Uterus (tissue), 4 donors: ENCODE data around the gene DRC3. TPM values are rescaled to one million over a fixed set of nuclear protein-coding genes. Genes with fewer than 3 reads are reported as not detected.

Source experiments
- DNase-seq, 2 donors: peaks; one replicate each; pipeline ENCODE4 v3.0.0-alpha.2; 2019 to 2020
- H3K27ac ChIP-seq, 2 donors: fragments of 200-600 bp; sonication (generic); 1 replicate in 1 of 2; 2 replicates in 1 of 2; pipeline ENCODE4 v1.5.1; 2016 to 2018
- H3K27me3 ChIP-seq, 2 donors: fragments of 200-600 bp; sonication (generic); one replicate each; pipeline ENCODE4 v1.5.1; 2018 to 2019; ENCODE audit warnings: control low read depth in 1 of 2
- H3K36me3 ChIP-seq, 2 donors: fragments of 200-600 bp; sonication (generic); one replicate each; pipeline ENCODE4 v1.5.1; 2019; ENCODE audit warnings: control low read depth in 1 of 2
- H3K4me1 ChIP-seq, 2 donors: fragments of 200-600 bp; sonication (generic); one replicate each; pipeline ENCODE4 v1.5.1; 2018 to 2019; ENCODE audit warnings: control low read depth in 1 of 2
- H3K4me3 ChIP-seq, 2 donors: fragments of 200-600 bp; sonication (generic); 1 replicate in 1 of 2; 2 replicates in 1 of 2; pipeline ENCODE4 v1.5.1; 2018 to 2019; ENCODE audit warnings: mild to moderate bottlenecking in 1 of 2
- H3K9me3 ChIP-seq, 2 donors: fragments of 200-600 bp; sonication (generic); one replicate each; pipeline ENCODE4 v1.5.1; 2019; ENCODE audit warnings: control low read depth in 1 of 2
- CTCF ChIP-seq, 4 experiments: fragments of 200-600 bp in 2 of 4; fragments of 450-650 bp in 2 of 4; sonication (generic) in 2 of 4; IDR thresholded peaks; one replicate each; pipeline ENCODE4 v1.5.1; 2016 to 2019; ENCODE audit warnings: antibody characterized with exemption in 4 of 4, mild to moderate bottlenecking in 2 of 4, moderate library complexity in 1 of 4
- POLR2A ChIP-seq, 2 donors: fragments of 450-650 bp; IDR thresholded peaks; one replicate each; pipeline ENCODE4 v1.6.1; 2016; ENCODE audit warnings: antibody characterized with exemption in 2 of 2, mild to moderate bottlenecking in 1 of 2, moderate library complexity in 1 of 2
- intact Hi-C: fragments of 100-400 bp; cut with DNase I; formaldehyde crosslinking; loops from one replicate; pipeline ENCODE4 v1.15.1; 2023; ENCODE audit warnings: low total_unique reads
- total RNA-seq, 4 donors: library from RNA; depleted of rRNA in 3 of 4; stranded (reverse); fragments of >200 nt in 3 of 4; gene quantifications; one replicate each; pipeline versions ENCODE4 v1.1.0 to v1.2.4, GENCODE V29; 2014 to 2023
- donor health status: DM: yes; HTN: yes; CAD: no.

The DRC3 gene
- total RNA-seq, 4 donors from 2014 or later: 7.7 to 18.5 (median 13.6) TPM

- no peaks in the 10 kb centered on the region for H3K27me3 ChIP-seq
- no peak overlapping the region for H3K4me3 ChIP-seq
- DNase-seq: no peak
- no peak overlapping the region for H3K27ac ChIP-seq
- TF ChIP-seq POLR2A (IDR thresholded peaks at IDR 0.05): no peak
- no peak for TF ChIP-seq CTCF (IDR thresholded peaks at IDR 0.05)
- intact Hi-C loops: no loop called here
- no peaks in the 10 kb centered on the region for H3K9me3 ChIP-seq
- H3K36me3 ChIP-seq: no peaks in the 10 kb centered on the region
- peaks cover 0 to 6% of the 10 kb centered on the region in 2 donors for H3K4me1 ChIP-seq
These were observed 2.8 kb downstream of the DRC3 start for GRCh38 chr17:17975436-17975835.

DNA sequence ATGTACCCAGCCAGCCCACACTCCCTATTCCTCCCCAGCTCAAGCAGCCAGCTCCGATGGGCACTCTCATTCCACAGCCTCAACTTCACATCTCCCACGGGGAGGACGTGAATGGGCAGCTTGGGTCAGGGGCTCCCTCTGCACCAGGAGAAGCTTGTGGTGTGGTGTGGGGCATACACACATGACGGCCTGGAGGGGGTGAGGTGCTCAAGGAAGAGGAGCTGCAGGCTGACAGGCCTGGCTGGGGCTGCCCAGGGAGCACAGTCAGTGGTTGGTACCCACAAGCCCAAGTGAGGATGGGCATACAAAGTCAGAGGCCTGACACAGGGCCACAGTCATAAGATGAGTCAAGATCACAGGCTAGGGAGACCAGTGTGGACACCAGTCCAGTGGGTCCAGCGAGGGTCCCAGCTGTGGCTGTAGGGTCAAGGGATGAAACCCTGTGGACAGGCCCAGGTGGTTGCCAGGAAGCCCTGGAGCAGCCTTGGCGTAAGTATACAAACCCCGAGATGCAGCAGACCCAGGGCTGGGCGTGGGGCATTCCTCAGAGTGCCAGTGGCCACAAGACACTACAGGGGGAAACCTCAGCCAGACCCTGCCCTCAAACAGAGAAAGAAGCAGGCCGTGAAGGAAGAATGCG is 4.4 kb downstream of the DRC3 start:
- Histone ChIP-seq H3K9me3 (no peaks in the 10 kb centered on the region), H3K36me3 (no peaks in the 10 kb centered on the region), H3K4me1 (no peaks in the 10 kb centered on the region), H3K27me3 (no peaks in the 10 kb centered on the region), H3K27ac (no peak overlapping the region), H3K4me3 (no peak overlapping the region)
- TF ChIP-seq POLR2A (IDR thresholded peaks at IDR 0.05) (no peak), CTCF (IDR thresholded peaks at IDR 0.05) (no peak)
- intact Hi-C loops: no loop called here
- no peak for DNase-seq

DNA sequence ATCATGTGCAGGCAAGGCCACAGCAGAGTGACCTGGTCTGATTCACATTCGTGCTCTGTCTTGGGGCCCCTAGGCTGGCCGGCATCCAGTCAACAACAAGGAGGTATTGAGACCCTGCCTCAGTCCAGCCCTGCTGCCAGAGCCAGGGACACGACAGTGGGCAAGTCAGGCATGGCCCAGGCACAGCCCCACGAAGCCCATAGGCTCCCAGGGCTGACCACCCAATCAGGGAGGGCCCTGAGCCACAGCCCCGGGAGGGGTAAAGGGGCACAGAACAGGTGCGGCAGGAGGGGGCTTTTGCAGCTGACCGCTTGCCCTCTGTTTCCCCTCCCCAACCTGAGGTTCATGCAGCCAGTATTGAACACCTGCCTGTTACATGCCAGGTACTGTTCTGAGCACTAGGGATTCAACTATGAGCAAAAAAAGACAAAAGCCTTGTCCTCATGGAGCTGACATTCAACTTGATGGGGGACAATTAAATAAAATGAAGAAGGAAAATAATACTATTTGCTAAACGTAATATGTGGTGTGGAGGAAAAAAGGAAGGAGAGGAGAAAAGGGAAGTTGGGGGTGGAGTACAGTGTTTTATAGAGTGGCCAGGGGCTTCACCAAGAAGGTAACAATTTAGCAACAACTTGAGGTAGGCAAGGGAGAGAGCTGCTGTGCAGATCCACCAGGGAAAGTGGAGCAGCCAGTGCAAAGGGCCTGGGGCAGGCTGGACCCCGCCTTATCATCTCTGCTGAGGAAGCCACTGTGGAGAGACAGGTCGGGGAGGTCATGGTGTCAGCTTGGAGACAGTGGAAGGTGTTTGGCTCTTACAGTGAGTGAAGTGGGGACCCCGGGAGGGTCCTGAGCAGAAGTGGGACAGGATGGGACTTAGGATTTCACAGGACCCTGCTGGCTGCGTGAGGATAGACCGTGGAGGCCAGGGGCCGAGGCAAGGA is 6.1 kb downstream of the DRC3 start:
- TF ChIP-seq CTCF (IDR thresholded peaks at IDR 0.05) (no peak), POLR2A (IDR thresholded peaks at IDR 0.05) (no peak)
- intact Hi-C loops: no loop called here
- Histone ChIP-seq H3K9me3 (no peaks in the 10 kb centered on the region), H3K4me1 (no peaks in the 10 kb centered on the region), H3K4me3 (no peak overlapping the region), H3K36me3 (no peaks in the 10 kb centered on the region), H3K27ac (no peak overlapping the region), H3K27me3 (no peaks in the 10 kb centered on the region)
- no peak for DNase-seq

DNA sequence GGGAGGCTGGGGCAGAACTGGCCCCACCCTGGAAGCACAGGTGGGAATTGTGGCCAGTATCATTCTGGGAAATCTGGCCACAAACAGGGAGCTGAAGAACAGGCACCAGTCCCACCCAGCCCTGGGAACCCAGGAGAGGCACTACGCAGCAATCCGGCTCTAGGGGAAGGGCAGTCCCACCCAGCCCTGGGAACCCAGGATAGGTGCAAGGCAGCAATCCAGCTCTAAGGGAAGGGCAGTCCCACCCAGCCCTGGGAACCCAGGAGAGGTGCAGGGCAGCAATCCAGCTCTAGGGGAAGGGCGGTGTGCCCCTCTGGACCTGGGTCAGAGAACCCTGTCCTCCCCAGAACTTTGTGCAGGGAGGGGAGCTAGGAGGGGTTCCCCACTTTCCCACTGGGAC is 7.1 kb downstream of the DRC3 start:
- DNase-seq: no peak
- Histone ChIP-seq H3K4me3 (no peak overlapping the region), H3K4me1 (no peaks in the 10 kb centered on the region), H3K9me3 (no peaks in the 10 kb centered on the region), H3K27ac (no peak overlapping the region), H3K36me3 (no peaks in the 10 kb centered on the region), H3K27me3 (no peaks in the 10 kb centered on the region)
- intact Hi-C loops: no loop called here
- no peak for TF ChIP-seq CTCF (IDR thresholded peaks at IDR 0.05)
- TF ChIP-seq POLR2A (IDR thresholded peaks at IDR 0.05): no peak

- H3K27me3 ChIP-seq: no peaks in the 10 kb centered on the region
- intact Hi-C loops: no loop called here
- TF ChIP-seq CTCF (IDR thresholded peaks at IDR 0.05): no peak
- no peak for TF ChIP-seq POLR2A (IDR thresholded peaks at IDR 0.05)
These were observed 8.7 kb downstream of the DRC3 start for GRCh38 chr17:17981330-17981729.

More at GRCh38 chr17:17981330-17981729, 8.7 kb downstream of the DRC3 start:
- Histone ChIP-seq H3K9me3 (no peaks in the 10 kb centered on the region), H3K36me3 (no peaks in the 10 kb centered on the region), H3K4me3 (no peak overlapping the region), H3K4me1 (no peaks in the 10 kb centered on the region), H3K27ac (no peak overlapping the region)
- DNase-seq: no peak
